Gastrocnemius medialis (tissue), 4 donors: ENCODE measurements around the gene TNF.

ENCODE experiments used
- CTCF ChIP-seq, 5 experiments: fragments of 450-650 bp in 3 of 5; fragments of 200-600 bp in 2 of 5; sonication (generic) in 2 of 5; IDR thresholded peaks in 4 of 5; conservative IDR thresholded peaks in 1 of 5; 1 replicate in 4 of 5; 2 replicates in 1 of 5; pipeline ENCODE4 v1.5.1; 2016 to 2019; ENCODE audit warnings: antibody characterized with exemption in 5 of 5, mild to moderate bottlenecking in 3 of 5, moderate library complexity in 3 of 5
- POLR2A ChIP-seq, 2 donors: fragments of 450-650 bp; IDR thresholded peaks; one replicate each; pipeline ENCODE4 v1.6.1; 2017; ENCODE audit warnings: antibody characterized with exemption in 2 of 2, mild to moderate bottlenecking in 2 of 2, moderate library complexity in 2 of 2

GRCh38 chr6:31607317-31607716 lies 32.0 kb downstream of the TNF start:
- TF ChIP-seq CTCF (IDR thresholded peaks at IDR 0.05 in 4 of 5, conservative IDR thresholded peaks at IDR 0.05 in 1 of 5): no peak
- no peak for TF ChIP-seq POLR2A (IDR thresholded peaks at IDR 0.05)
